GM19324 (cell line): ENCODE results near the gene APCDD1L.
"Not testable (repeated sequence)": the region's sequence is repeated elsewhere in the genome, so short reads cannot be mapped to it uniquely, and the experiment has no call there.

Source experiments
- ATAC-seq: cut with Tn5 transposase; IDR thresholded peaks from one replicate; pipeline ENCODE4 v1.9.1; 2021; ENCODE audit warnings: mild to moderate bottlenecking, moderate library complexity; ENCODE audit not compliant: unreplicated experiment, low FRiP score

The APCDD1L gene

GRCh38 chr20:58420798-58421496, 94.3 kb downstream of the APCDD1L start:
- no peak for ATAC-seq

- no peak for ATAC-seq
Measured at GRCh38 chr20:58418949-58419748, 96.0 kb downstream of the APCDD1L start.

- no peak for ATAC-seq
Measured at GRCh38 chr20:58417438-58417837, 97.8 kb downstream of the APCDD1L start.

- no peak for ATAC-seq
Measured at GRCh38 chr20:58416835-58417234, 98.4 kb downstream of the APCDD1L start.

GRCh38 chr20:58416057-58416456, 99.1 kb downstream of the APCDD1L start:
- no peak for ATAC-seq

- not testable (repeated sequence) for ATAC-seq
Measured at GRCh38 chr20:58414786-58415185, 100.4 kb downstream of the APCDD1L start.

- ATAC-seq = not testable (repeated sequence)
Measured at GRCh38 chr20:58414216-58414615, 101.0 kb downstream of the APCDD1L start.
